H9 (cell line): ENCODE measurements around the gene ZNF106. TPM values are rescaled to one million over a fixed set of nuclear protein-coding genes. Genes with fewer than 3 reads are reported as not detected.

Source experiments
- DNase-seq: peaks from one replicate; pipeline ENCODE4 v3.0.0-alpha.2; 2017
- H2AFZ ChIP-seq: one replicate; pipeline ENCODE4 v1.6.1; 2013; ENCODE audit warnings: mild to moderate bottlenecking, low read length, control low read depth, moderate library complexity
- H2AK5ac ChIP-seq: 2 replicates; pipeline ENCODE4 v1.6.1; 2013; ENCODE audit warnings: low read length, control low read depth, mixed read lengths; ENCODE audit not compliant: insufficient read length
- H2BK120ac ChIP-seq: one replicate; pipeline ENCODE4 v1.6.1; 2013; ENCODE audit warnings: low read depth, mild to moderate bottlenecking, low read length, control low read depth, inconsistent platforms; ENCODE audit not compliant: poor library complexity, severe bottlenecking
- H2BK12ac ChIP-seq: 2 replicates; pipeline ENCODE4 v1.6.1; 2013; ENCODE audit warnings: low read length, control low read depth, mixed read lengths, low read depth; ENCODE audit not compliant: insufficient read length
- H2BK15ac ChIP-seq: 2 replicates; pipeline ENCODE4 v1.6.1; 2013; ENCODE audit warnings: low read depth, low read length, control low read depth
- H2BK20ac ChIP-seq: one replicate; pipeline ENCODE4 v1.6.1; 2013; ENCODE audit warnings: low read depth, mild to moderate bottlenecking, low read length, control low read depth, inconsistent platforms; ENCODE audit not compliant: poor library complexity, severe bottlenecking
- H2BK5ac ChIP-seq: 2 replicates; pipeline ENCODE4 v1.6.1; 2013; ENCODE audit warnings: low read length, control low read depth, mixed read lengths; ENCODE audit not compliant: insufficient read length
- H3K14ac ChIP-seq: 2 replicates; pipeline ENCODE4 v1.6.1; 2013; ENCODE audit warnings: low read length, control low read depth; ENCODE audit not compliant: insufficient read depth
- H3K18ac ChIP-seq: 2 replicates; pipeline ENCODE4 v1.6.1; 2013; ENCODE audit warnings: low read depth, mild to moderate bottlenecking, mixed read lengths, low read length, control low read depth; ENCODE audit not compliant: insufficient read length
- H3K23ac ChIP-seq: 2 replicates; pipeline ENCODE4 v1.6.1; 2013; ENCODE audit warnings: low read length, control low read depth, mixed read lengths, low read depth; ENCODE audit not compliant: insufficient read length
- H3K23me2 ChIP-seq: 2 replicates; pipeline ENCODE4 v1.6.1; 2013; ENCODE audit warnings: low read depth, mild to moderate bottlenecking, mixed read lengths, low read length, control low read depth; ENCODE audit not compliant: insufficient read length, poor library complexity, severe bottlenecking
- H3K27ac ChIP-seq: 2 replicates; pipeline ENCODE4 v1.5.1; 2013; ENCODE audit warnings: low read length, control low read depth, mixed read lengths, low read depth; ENCODE audit not compliant: insufficient read length
- H3K27me3 ChIP-seq: 2 replicates; pipeline ENCODE4 v1.6.1; 2013; ENCODE audit warnings: low read length, control low read depth, inconsistent platforms; ENCODE audit not compliant: insufficient read depth
- H3K4ac ChIP-seq: 2 replicates; pipeline ENCODE4 v1.6.1; 2013; ENCODE audit warnings: low read depth, mild to moderate bottlenecking, control low read depth, inconsistent platforms, low read length, moderate library complexity
- H3K4me1 ChIP-seq: 2 replicates; pipeline ENCODE4 v1.6.1; 2013; ENCODE audit warnings: low read length, control low read depth, inconsistent platforms; ENCODE audit not compliant: insufficient read depth
- H3K4me2 ChIP-seq: 2 replicates; pipeline ENCODE4 v1.6.1; 2013; ENCODE audit warnings: low read length, control low read depth, mixed read lengths; ENCODE audit not compliant: insufficient read length, insufficient read depth
- H3K56ac ChIP-seq: 2 replicates; pipeline ENCODE4 v1.6.1; 2013; ENCODE audit warnings: low read depth, mild to moderate bottlenecking, mixed read lengths, low read length, control low read depth; ENCODE audit not compliant: insufficient read length
- H3K79me1 ChIP-seq: 2 replicates; pipeline ENCODE4 v1.6.1; 2013; ENCODE audit warnings: low read depth, mild to moderate bottlenecking, moderate library complexity, low read length, control low read depth, inconsistent platforms; ENCODE audit not compliant: insufficient read depth, poor library complexity, severe bottlenecking
- H3K79me2 ChIP-seq: 2 replicates; pipeline ENCODE4 v1.6.1; 2013; ENCODE audit warnings: low read length, control low read depth, inconsistent platforms; ENCODE audit not compliant: insufficient read depth
- H3K9ac ChIP-seq: 2 replicates; pipeline ENCODE4 v1.6.1; 2013; ENCODE audit warnings: low read length, control low read depth, mixed read lengths; ENCODE audit not compliant: insufficient read length; ENCODE audit errors: extremely low read depth
- H3K9me3 ChIP-seq: one replicate; pipeline ENCODE4 v1.6.1; 2013; ENCODE audit warnings: low read depth, low read length, inconsistent platforms; ENCODE audit not compliant: control insufficient read depth
- H3T11ph ChIP-seq: one replicate; pipeline ENCODE4 v1.6.1; 2013; ENCODE audit warnings: mild to moderate bottlenecking, low read length, control low read depth, inconsistent platforms
- H4K20me1 ChIP-seq: one replicate; pipeline ENCODE4 v1.6.1; 2013; ENCODE audit not compliant: control insufficient read depth, insufficient read length, insufficient read depth
- H4K5ac ChIP-seq: 2 replicates; pipeline ENCODE4 v1.6.1; 2013; ENCODE audit warnings: low read depth, mild to moderate bottlenecking, mixed read lengths, low read length, control low read depth; ENCODE audit not compliant: insufficient read length
- H4K8ac ChIP-seq: replicated peaks from 2 replicates; pipeline ENCODE4 v1.6.1; 2013; ENCODE audit warnings: low read length, control low read depth, mixed read lengths, low read depth; ENCODE audit not compliant: insufficient read length
- H4K91ac ChIP-seq: 2 replicates; pipeline ENCODE4 v1.6.1; 2013; ENCODE audit warnings: low read depth, mild to moderate bottlenecking, moderate library complexity, mixed read lengths, low read length, control low read depth; ENCODE audit not compliant: insufficient read length
- H3K27ac Mint-ChIP-seq, 3 experiments: 2 replicates in 2 of 3; 3 replicates in 1 of 3; pipeline ENCODE4 v1.8.0; 2020 to 2021; ENCODE audit warnings: mixed read lengths in 3 of 3, mild to moderate bottlenecking in 1 of 3, moderate library complexity in 1 of 3
- H3K27me3 Mint-ChIP-seq: 2 replicates; pipeline ENCODE4 v1.8.0; 2021; ENCODE audit warnings: low read depth, mild to moderate bottlenecking, moderate library complexity, mixed read lengths
- H3K36me3 Mint-ChIP-seq, 3 experiments: 2 replicates in 2 of 3; 3 replicates in 1 of 3; pipeline ENCODE4 v1.8.0; 2020 to 2021; ENCODE audit warnings: low read depth in 3 of 3, mixed read lengths in 3 of 3; ENCODE audit not compliant: insufficient read depth in 1 of 3
- H3K4me1 Mint-ChIP-seq, 2 experiments: 2 replicates each; pipeline ENCODE4 v1.8.0; 2020; ENCODE audit warnings: mixed read lengths in 2 of 2
- H3K4me3 Mint-ChIP-seq, 2 experiments: 2 replicates in 1 of 2; 3 replicates in 1 of 2; pipeline ENCODE4 v1.8.0; 2020 to 2021; ENCODE audit warnings: mild to moderate bottlenecking in 2 of 2, mixed read lengths in 2 of 2, moderate library complexity in 1 of 2
- H3K9me3 Mint-ChIP-seq, 2 experiments: 2 replicates in 1 of 2; 3 replicates in 1 of 2; pipeline ENCODE4 v1.8.0; 2020; ENCODE audit warnings: mild to moderate bottlenecking in 2 of 2, mixed read lengths in 2 of 2, moderate library complexity in 1 of 2
- WGBS: extraction: QIAGEN DNeasy Blood & Tissue Kit; methylation state at CpG from one replicate; pipeline ENCODE4 v1.1.7; 2013; ENCODE audit warnings: missing lambda C conversion rate, low lambda C conversion rate, mixed read lengths; ENCODE audit not compliant: insufficient read length; ENCODE audit errors: extremely low coverage; 5-methylcytosine and 5-hydroxymethylcytosine counted together
- total RNA-seq: library from RNA; stranded (reverse); gene quantifications from 2 replicates; pipeline ENCODE4 v1.2.1, GENCODE V29; 2021
- TF ChIP-seq, protein P1 (sequence below): fragments of 200-600 bp; sonication (generic); conservative IDR thresholded peaks from 3 replicates; pipeline ENCODE4 v1.8.0; 2021; ENCODE audit warnings: antibody characterized with exemption, mild to moderate bottlenecking

The ZNF106 gene
- total RNA-seq, 1 experiment from 2014 or later = 55.0 TPM

DNA sequence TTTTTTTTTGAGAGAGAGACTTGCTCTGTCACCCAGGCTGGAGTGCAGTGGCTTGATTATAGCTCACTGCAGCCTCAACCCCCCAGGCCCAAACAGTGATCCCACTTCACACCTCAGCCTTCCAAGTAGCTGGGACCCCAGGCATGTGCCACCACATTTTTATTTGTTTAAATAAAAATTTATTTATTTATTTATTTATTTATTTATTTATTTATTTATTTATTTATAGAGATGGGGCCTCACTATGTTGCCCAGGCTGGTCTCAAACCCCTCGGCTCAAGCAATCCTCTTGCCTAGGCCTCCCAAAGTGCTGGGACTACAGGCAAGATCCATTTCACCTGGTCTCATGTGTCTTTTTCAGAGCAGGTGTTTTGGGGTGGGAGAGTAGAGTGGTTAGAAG lies 116.1 kb downstream of the ZNF106 start:
- H2BK20ac ChIP-seq = no peak overlapping the region
- H3K18ac ChIP-seq = no peak overlapping the region
- H4K20me1 ChIP-seq = no peaks in the 10 kb centered on the region
- no peak overlapping the region for H3K27ac Mint-ChIP-seq
- H3K27ac ChIP-seq = no peak overlapping the region
- no peak overlapping the region for H2AK5ac ChIP-seq
- no peak overlapping the region for H3T11ph ChIP-seq
- H3K56ac ChIP-seq = no peak overlapping the region
- no peak overlapping the region for H3K4me3 Mint-ChIP-seq
- no peaks in the 10 kb centered on the region for H3K79me2 ChIP-seq
- no peaks in the 10 kb centered on the region for H3K79me1 ChIP-seq
- H3K27me3 ChIP-seq = no peaks in the 10 kb centered on the region
- H3K4ac ChIP-seq = no peak overlapping the region
- TF ChIP-seq, protein P1, sequence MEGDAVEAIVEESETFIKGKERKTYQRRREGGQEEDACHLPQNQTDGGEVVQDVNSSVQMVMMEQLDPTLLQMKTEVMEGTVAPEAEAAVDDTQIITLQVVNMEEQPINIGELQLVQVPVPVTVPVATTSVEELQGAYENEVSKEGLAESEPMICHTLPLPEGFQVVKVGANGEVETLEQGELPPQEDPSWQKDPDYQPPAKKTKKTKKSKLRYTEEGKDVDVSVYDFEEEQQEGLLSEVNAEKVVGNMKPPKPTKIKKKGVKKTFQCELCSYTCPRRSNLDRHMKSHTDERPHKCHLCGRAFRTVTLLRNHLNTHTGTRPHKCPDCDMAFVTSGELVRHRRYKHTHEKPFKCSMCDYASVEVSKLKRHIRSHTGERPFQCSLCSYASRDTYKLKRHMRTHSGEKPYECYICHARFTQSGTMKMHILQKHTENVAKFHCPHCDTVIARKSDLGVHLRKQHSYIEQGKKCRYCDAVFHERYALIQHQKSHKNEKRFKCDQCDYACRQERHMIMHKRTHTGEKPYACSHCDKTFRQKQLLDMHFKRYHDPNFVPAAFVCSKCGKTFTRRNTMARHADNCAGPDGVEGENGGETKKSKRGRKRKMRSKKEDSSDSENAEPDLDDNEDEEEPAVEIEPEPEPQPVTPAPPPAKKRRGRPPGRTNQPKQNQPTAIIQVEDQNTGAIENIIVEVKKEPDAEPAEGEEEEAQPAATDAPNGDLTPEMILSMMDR = no peak
- H3K14ac ChIP-seq = no peak overlapping the region
- no peak overlapping the region for H3K9ac ChIP-seq
- no peaks in the 10 kb centered on the region for H3K9me3 ChIP-seq
- no peak for DNase-seq
- no peaks in the 10 kb centered on the region for H3K23me2 ChIP-seq
- H3K9me3 Mint-ChIP-seq = peaks cover 33% of the 10 kb centered on the region in 2 experiments
- no peak overlapping the region for H2BK15ac ChIP-seq
- H4K8ac ChIP-seq = no peak overlapping the region
- WGBS = no CpG with 5 or more reads among the region's 1 CpG
- H2BK5ac ChIP-seq = no peak overlapping the region
- no peak overlapping the region for H3K4me2 ChIP-seq
- no peak overlapping the region for H2BK12ac ChIP-seq
- H4K5ac ChIP-seq = no peak overlapping the region
- H3K36me3 Mint-ChIP-seq = peaks cover 6 to 28% (median 16%) of the 10 kb centered on the region in 3 experiments; a peak in 6 of 7 replicates
- H4K91ac ChIP-seq = no peak overlapping the region
- peaks cover 25% of the 10 kb centered on the region for H3K27me3 Mint-ChIP-seq
- H3K4me1 ChIP-seq = no peaks in the 10 kb centered on the region
- no peak overlapping the region for H2AFZ ChIP-seq
- H2BK120ac ChIP-seq = no peak overlapping the region
- no peak overlapping the region for H3K23ac ChIP-seq
- H3K4me1 Mint-ChIP-seq = no peaks in the 10 kb centered on the region
